Erythroblast (primary cell): Measurements from ENCODE around the gene SHANK1.

ENCODE experiments used
- GATA1 ChIP-seq: IDR thresholded peaks from 2 replicates; pipeline ENCODE4 v1.6.1; 2011; ENCODE audit warnings: low read depth, mild to moderate bottlenecking, control low read depth, low read length, moderate library complexity
- POLR2A ChIP-seq: IDR thresholded peaks from 2 replicates; pipeline ENCODE4 v1.6.1; 2011; ENCODE audit warnings: mild to moderate bottlenecking, low read length

DNA sequence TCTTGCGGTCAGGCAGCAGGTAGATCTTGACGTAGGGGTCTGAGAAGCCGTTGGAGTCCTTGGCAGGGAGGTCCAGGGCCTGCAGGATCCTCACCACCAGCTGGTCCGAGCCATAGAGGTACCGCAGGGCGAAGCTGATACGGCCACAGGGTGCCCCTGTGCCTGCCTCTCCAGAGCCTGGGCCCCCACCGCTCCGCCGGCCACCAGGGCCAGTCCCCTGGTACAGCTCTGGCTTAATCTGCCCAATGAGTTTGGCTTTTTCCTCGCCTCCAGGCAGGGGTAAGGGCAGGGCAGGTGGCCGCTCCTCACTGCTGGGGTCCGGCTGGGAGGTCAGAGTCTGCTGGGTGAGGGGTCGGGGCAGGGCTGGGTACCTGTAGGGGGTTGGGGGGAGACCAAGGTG is 89.8 kb downstream of the SHANK1 start:
- TF ChIP-seq POLR2A (no peak), GATA1 (no peak)
